BLaER1 treated with 17β-estradiol and CSF1 and Interleukin-3, amounts not matched to agents 10 nM and 100 nM (cell line): Measurements from ENCODE around the gene FRMD4A.
A peak's percentile ranks its signal among the peaks of the same experiment; 100 is the strongest.

ENCODE experiments used
- H3K27ac ChIP-seq, 11 experiments: shearing (Covaris generic); formaldehyde crosslinking; 2 replicates each; pipeline ENCODE4 v1.8.1; 2022
- H3K27me3 ChIP-seq, 11 experiments: shearing (Covaris generic); formaldehyde crosslinking; 2 replicates each; pipeline ENCODE4 v1.8.1; 2022
- H3K36me3 ChIP-seq, 11 experiments: shearing (Covaris generic); formaldehyde crosslinking; 2 replicates each; pipeline ENCODE4 v1.8.1; 2022
- H3K4me1 ChIP-seq, 10 experiments: shearing (Covaris generic); formaldehyde crosslinking; 2 replicates each; pipeline ENCODE4 v1.8.1; 2022
- H3K4me2 ChIP-seq, 11 experiments: shearing (Covaris generic); formaldehyde crosslinking; 2 replicates each; pipeline ENCODE4 v1.8.1; 2022
- H3K4me3 ChIP-seq, 10 experiments: shearing (Covaris generic); formaldehyde crosslinking; 2 replicates each; pipeline ENCODE4 v1.8.1; 2022
- H3K9ac ChIP-seq, 11 experiments: shearing (Covaris generic); formaldehyde crosslinking; 2 replicates each; pipeline ENCODE4 v1.8.1; 2022
- H3K9me3 ChIP-seq, 11 experiments: shearing (Covaris generic); formaldehyde crosslinking; replicated peaks in 1 of 11; 2 replicates each; pipeline ENCODE4 v1.8.1; 2022
- H4K20me1 ChIP-seq, 11 experiments: shearing (Covaris generic); formaldehyde crosslinking; 2 replicates each; pipeline ENCODE4 v1.8.1; 2022
- Cebpa-rat ChIP-seq, 11 experiments: shearing (Covaris generic); IDR thresholded peaks; 2 replicates each; pipeline ENCODE4 v1.8.1; 2022

The FRMD4A gene

DNA sequence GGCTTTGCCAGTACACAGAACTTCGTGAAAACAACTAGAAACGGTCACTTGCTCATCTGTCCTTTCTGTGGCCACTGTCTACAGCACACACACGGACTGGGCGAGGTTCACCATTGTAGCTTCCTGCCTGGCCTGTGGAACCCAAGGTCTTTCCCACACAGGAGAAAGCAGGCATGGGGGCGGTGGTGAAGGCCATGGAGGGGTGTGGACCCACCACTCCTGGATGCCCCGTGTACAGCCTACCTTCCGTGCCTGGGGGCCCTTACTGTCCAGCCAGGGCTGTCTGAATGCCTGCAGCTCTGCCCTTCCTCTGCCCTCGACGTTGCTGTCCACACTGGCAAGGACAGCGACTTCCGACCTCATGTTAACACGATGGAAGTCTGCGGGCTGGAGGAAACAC, 635.1 kb downstream of the FRMD4A start:
- no peaks in the 10 kb centered on the region for H3K9me3 ChIP-seq
- peaks cover 0 to 12% (median 4%) of the 10 kb centered on the region in 10 experiments; a peak in 8 of 20 replicates for H3K4me1 ChIP-seq
- no peak overlapping the region for H3K4me3 ChIP-seq
- H3K27ac ChIP-seq, result no peak overlapping the region
- H4K20me1 ChIP-seq, result peaks cover 0 to 5% (median 0%) of the 10 kb centered on the region in 11 experiments; a peak in 1 of 22 replicates
- H3K4me2 ChIP-seq, result no peak overlapping the region
- H3K36me3 ChIP-seq, result peaks cover 0 to 96% (median 0%) of the 10 kb centered on the region in 11 experiments; a peak in 7 of 22 replicates
- H3K27me3 ChIP-seq, result no peaks in the 10 kb centered on the region
- H3K9ac ChIP-seq, result no peak overlapping the region
- TF ChIP-seq Cebpa-rat (IDR thresholded peaks at IDR 0.05), result no peak

DNA sequence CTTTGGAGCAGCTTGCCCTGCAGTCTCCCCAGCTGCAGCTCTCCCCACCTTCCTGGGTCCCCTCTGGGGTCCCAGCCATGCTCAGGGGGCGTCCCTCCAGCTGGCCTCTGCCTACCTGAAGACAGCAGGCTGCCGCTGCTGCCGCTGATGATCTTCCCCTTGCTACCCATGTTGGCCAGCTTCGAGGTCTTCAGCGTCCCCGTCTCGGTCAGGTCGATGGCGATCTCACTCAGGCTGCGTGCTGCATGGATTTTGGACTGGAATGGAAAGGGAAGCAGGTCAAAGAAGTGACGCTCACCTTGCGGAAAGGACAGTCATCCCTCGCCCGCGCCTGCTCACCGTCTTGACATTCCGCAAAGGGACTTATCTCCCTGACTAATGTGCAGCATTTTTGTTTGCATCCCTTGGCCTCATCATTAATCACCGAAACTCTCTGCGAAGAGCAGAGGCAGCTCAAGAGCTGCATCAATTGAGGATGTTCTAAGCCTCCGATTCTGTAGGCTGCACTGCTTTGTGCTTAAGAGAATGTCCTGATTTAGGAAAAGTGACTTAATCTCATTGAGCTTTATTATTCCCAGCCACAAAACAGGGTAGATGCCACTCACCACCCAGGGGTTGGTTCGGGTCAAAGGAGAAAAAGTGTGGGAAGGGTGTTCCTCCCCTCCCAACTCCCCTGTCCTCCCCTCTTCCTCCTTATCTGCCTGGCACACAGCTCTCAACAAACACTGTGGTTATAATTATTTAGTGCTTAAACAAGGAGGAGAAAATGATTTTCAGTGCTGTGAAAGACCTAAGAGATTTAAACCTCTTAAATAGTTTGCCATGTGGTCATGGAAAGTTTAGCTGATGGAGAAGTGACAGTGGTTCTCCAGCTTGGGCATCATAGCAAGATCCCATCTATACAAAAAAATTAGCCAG, 636.7 kb downstream of the FRMD4A start:
- Histone ChIP-seq H3K9me3 (no peaks in the 10 kb centered on the region), H3K4me2 (no peak overlapping the region), H3K4me1 (peaks cover 0 to 9% (median 4%) of the 10 kb centered on the region in 10 experiments; a peak in 8 of 20 replicates), H3K36me3 (peaks cover 0 to 90% (median 0%) of the 10 kb centered on the region in 11 experiments; a peak in 6 of 22 replicates), H3K4me3 (no peak overlapping the region), H3K27me3 (no peaks in the 10 kb centered on the region), H4K20me1 (peaks cover 0 to 5% (median 0%) of the 10 kb centered on the region in 11 experiments; a peak in 1 of 22 replicates), H3K27ac (no peak overlapping the region), H3K9ac (no peak overlapping the region)
- TF ChIP-seq Cebpa-rat (IDR thresholded peaks at IDR 0.05), result no peak

DNA sequence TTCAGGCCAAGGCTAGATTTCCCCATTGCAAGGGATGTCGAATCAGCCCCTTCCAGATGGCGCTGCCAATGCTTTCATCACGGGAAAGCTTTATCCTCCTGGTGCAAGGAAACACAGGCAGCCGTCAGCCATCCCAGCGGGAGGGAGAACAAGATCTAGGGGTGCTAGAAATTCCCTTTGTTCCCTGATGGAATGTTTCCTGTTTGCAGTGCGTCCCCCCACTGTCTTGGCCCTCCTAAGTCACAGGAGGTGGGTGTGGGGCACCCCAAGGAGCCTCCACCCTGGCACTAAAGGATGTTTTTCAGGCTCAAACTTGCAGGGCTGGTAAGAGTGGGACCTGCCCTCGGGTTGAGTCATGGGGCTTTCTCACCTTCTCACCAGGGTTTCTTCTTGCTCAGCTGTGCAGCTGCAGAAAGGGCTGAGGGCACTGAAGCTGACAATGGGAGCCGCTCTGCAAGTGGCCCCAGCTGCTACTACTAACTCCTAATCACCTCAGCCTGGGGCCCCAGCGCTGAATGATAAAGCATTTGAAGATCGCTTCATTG, 640.4 kb downstream of the FRMD4A start:
- Histone ChIP-seq H3K4me2 (no peak overlapping the region), H3K4me1 (peaks cover 8 to 24% (median 11%) of the 10 kb centered on the region in 10 experiments; a peak in 18 of 20 replicates), H3K36me3 (peaks cover 0 to 67% (median 0%) of the 10 kb centered on the region in 11 experiments; a peak in 4 of 22 replicates), H3K27ac (no peak overlapping the region), H3K9me3 (no peaks in the 10 kb centered on the region), H3K9ac (no peak overlapping the region), H4K20me1 (peaks cover 0 to 3% (median 0%) of the 10 kb centered on the region in 11 experiments; a peak in 2 of 22 replicates), H3K27me3 (no peaks in the 10 kb centered on the region), H3K4me3 (no peak overlapping the region)
- no peak for TF ChIP-seq Cebpa-rat (IDR thresholded peaks at IDR 0.05)

- peaks cover 0 to 55% (median 0%) of the 10 kb centered on the region in 11 experiments; a peak in 4 of 22 replicates for H3K36me3 ChIP-seq
- peaks cover 0 to 3% (median 0%) of the 10 kb centered on the region in 11 experiments; a peak in 2 of 22 replicates for H4K20me1 ChIP-seq
- peak overlapping the region in 5 of 11 experiments; percentile 11 to 62 (median 40); a peak in 8 of 22 replicates for H3K4me2 ChIP-seq
- H3K9ac ChIP-seq, result 0 out of 22 replicates have a peak overlapping the region, but pooled peaks of 1 of the 11 experiments have one; percentile 17
- no peaks in the 10 kb centered on the region for H3K27me3 ChIP-seq
- TF ChIP-seq Cebpa-rat (IDR thresholded peaks at IDR 0.05), result no peak
- peak overlapping the region in 2 of 11 experiments; percentile 14 to 18; a peak in 2 of 22 replicates for H3K27ac ChIP-seq
- peaks cover 0 to 25% (median 12%) of the 10 kb centered on the region in 10 experiments; a peak in 13 of 20 replicates for H3K4me1 ChIP-seq
- H3K9me3 ChIP-seq, result no peaks in the 10 kb centered on the region
- H3K4me3 ChIP-seq, result no peak overlapping the region
Observed at GRCh38 chr10:13686331-13686752, 644.4 kb downstream of the FRMD4A start.

- TF ChIP-seq Cebpa-rat (IDR thresholded peaks at IDR 0.05), result no peak
- H3K4me3 ChIP-seq, result no peak overlapping the region
- H3K4me1 ChIP-seq, result peaks cover 0 to 25% (median 12%) of the 10 kb centered on the region in 10 experiments; a peak in 13 of 20 replicates
- H3K4me2 ChIP-seq, result peak overlapping the region in 5 of 11 experiments; percentile 11 to 62 (median 40); a peak in 6 of 22 replicates
- H3K36me3 ChIP-seq, result peaks cover 0 to 50% (median 0%) of the 10 kb centered on the region in 11 experiments; a peak in 4 of 22 replicates
- no peaks in the 10 kb centered on the region for H3K27me3 ChIP-seq
- no peaks in the 10 kb centered on the region for H3K9me3 ChIP-seq
- peaks cover 0 to 3% (median 0%) of the 10 kb centered on the region in 11 experiments; a peak in 2 of 22 replicates for H4K20me1 ChIP-seq
- H3K27ac ChIP-seq, result peak overlapping the region in 1 of 11 experiments; percentile 18; a peak in 1 of 22 replicates
- no peak overlapping the region for H3K9ac ChIP-seq
Observed at GRCh38 chr10:13685885-13686284, 644.8 kb downstream of the FRMD4A start.

DNA sequence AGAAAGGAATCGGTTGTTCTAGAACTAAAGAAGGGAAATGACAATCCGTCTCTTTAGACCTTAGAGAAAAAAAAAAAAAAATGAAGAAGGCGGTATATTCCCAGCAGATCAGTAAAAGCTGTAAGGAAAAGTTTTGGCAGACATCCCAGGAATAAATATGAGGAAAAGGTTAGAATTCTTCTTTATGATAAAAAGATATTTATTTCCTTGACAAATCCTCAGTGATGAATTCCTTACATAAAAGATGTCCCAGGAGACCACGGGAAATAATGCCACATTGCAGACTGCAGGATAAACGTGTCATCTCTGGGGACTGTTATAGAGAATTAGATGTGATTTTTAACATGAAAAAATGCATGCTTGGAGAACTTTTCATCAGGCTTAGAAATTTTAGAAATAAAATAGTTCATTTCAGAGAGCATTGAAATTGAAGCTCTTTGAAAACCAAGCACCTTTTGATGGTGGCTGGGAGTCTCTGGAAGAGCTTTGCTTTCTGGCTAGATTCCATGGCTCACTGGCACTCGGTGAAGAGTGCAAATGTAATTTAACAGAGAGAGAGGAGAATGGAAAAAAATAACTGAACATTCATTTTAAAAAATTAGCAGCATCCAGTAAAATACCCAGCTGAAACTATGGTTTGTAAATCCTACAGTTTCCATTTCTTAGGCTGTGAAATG, 645.8 kb downstream of the FRMD4A start:
- no peaks in the 10 kb centered on the region for H3K9me3 ChIP-seq
- no peak overlapping the region for H3K4me3 ChIP-seq
- H3K4me1 ChIP-seq, result peaks cover 0 to 25% (median 12%) of the 10 kb centered on the region in 10 experiments; a peak in 13 of 20 replicates
- no peak overlapping the region for H3K9ac ChIP-seq
- H3K27ac ChIP-seq, result no peak overlapping the region
- no peak for TF ChIP-seq Cebpa-rat (IDR thresholded peaks at IDR 0.05)
- H3K4me2 ChIP-seq, result peak overlapping the region in 1 of 11 experiments; percentile 2; a peak in 3 of 22 replicates
- peaks cover 0 to 3% (median 0%) of the 10 kb centered on the region in 11 experiments; a peak in 2 of 22 replicates for H4K20me1 ChIP-seq
- no peaks in the 10 kb centered on the region for H3K27me3 ChIP-seq
- peaks cover 0 to 43% (median 0%) of the 10 kb centered on the region in 11 experiments; a peak in 4 of 22 replicates for H3K36me3 ChIP-seq

DNA sequence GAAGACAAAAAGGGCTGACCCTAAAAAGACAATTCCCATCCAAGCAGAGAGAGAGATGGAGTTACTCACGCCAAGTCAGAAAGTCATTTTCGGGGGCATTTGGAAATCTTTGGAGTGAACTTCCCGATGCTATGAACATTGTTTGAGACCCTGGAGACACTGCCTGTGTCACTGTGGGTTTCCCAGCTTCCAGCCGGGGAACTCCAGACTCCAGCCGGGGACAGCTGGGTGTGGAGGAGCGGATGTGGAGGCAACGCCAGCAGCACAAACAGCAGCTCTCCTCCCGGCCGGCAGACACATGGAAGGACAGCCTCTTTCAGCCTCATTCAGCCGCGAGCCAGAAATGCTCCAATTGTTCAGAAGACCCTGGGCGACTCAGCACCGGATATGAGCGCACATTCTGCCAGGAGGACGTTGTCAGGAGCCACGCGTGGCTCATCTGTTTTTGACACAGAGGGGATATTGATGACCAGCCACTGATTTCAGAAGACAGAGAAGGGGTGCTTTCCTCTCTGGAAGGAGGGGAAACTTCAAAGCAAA, 646.4 kb downstream of the FRMD4A start:
- H3K4me2 ChIP-seq, result peak overlapping the region in 1 of 11 experiments; percentile 2; a peak in 2 of 22 replicates
- peaks cover 0 to 3% (median 0%) of the 10 kb centered on the region in 11 experiments; a peak in 2 of 22 replicates for H4K20me1 ChIP-seq
- no peaks in the 10 kb centered on the region for H3K27me3 ChIP-seq
- no peaks in the 10 kb centered on the region for H3K9me3 ChIP-seq
- H3K27ac ChIP-seq, result no peak overlapping the region
- TF ChIP-seq Cebpa-rat (IDR thresholded peaks at IDR 0.05), result no peak
- H3K9ac ChIP-seq, result no peak overlapping the region
- peaks cover 0 to 45% (median 0%) of the 10 kb centered on the region in 11 experiments; a peak in 3 of 22 replicates for H3K36me3 ChIP-seq
- peaks cover 0 to 25% (median 12%) of the 10 kb centered on the region in 10 experiments; a peak in 13 of 20 replicates for H3K4me1 ChIP-seq
- no peak overlapping the region for H3K4me3 ChIP-seq

- H3K36me3 ChIP-seq, result peaks cover 0 to 47% (median 0%) of the 10 kb centered on the region in 11 experiments; a peak in 3 of 22 replicates
- H3K27ac ChIP-seq, result no peak overlapping the region
- H3K9ac ChIP-seq, result no peak overlapping the region
- no peak overlapping the region for H3K4me2 ChIP-seq
- H3K4me3 ChIP-seq, result no peak overlapping the region
- no peaks in the 10 kb centered on the region for H3K9me3 ChIP-seq
- H4K20me1 ChIP-seq, result peaks cover 0 to 8% (median 0%) of the 10 kb centered on the region in 11 experiments; a peak in 2 of 22 replicates
- H3K4me1 ChIP-seq, result peaks cover 0 to 25% (median 12%) of the 10 kb centered on the region in 10 experiments; a peak in 13 of 20 replicates
- no peak for TF ChIP-seq Cebpa-rat (IDR thresholded peaks at IDR 0.05)
- no peaks in the 10 kb centered on the region for H3K27me3 ChIP-seq
Observed at GRCh38 chr10:13683017-13683416, 647.7 kb downstream of the FRMD4A start.
